Stimulated activated CD4-positive, alpha-beta T cell treated with anti-CD3 and anti-CD28 coated beads, TNF-alpha, amount 100 ng/mL, for 24 hours (primary cell): ENCODE data around the gene NHSL1.

ENCODE experiments used
- DNase-seq, 3 experiments: peaks; one replicate each; pipeline ENCODE4 v3.0.0-alpha.2; 2020; ENCODE audit warnings: low read depth in 3 of 3

The NHSL1 gene

GRCh38 chr6:138522611-138523010, 23.3 kb upstream of the NHSL1 start:
- DNase-seq, result no peak

GRCh38 chr6:138521790-138522189, 22.5 kb upstream of the NHSL1 start:
- no peak for DNase-seq

DNA sequence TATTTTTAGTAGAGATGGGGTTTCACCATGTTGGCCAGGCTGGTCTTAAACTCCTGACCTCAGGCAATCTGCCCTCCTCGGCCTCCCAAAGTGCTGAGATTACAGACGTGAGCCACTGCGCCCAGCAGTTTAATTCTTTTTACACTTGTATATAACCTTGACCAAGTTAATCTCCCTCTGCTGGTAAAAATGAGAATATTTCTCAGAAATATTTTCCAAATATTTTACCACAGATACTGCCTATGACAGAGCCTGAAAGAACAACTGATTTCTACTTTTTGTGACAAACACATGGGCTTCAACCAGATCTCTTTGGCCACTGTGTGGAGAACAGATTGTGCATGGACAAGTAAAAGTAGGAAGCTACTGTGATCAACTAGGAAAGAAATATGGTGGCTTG, 21.2 kb upstream of the NHSL1 start:
- no peak for DNase-seq

GRCh38 chr6:138518054-138518453, 18.8 kb upstream of the NHSL1 start:
- DNase-seq, result no peak

DNA sequence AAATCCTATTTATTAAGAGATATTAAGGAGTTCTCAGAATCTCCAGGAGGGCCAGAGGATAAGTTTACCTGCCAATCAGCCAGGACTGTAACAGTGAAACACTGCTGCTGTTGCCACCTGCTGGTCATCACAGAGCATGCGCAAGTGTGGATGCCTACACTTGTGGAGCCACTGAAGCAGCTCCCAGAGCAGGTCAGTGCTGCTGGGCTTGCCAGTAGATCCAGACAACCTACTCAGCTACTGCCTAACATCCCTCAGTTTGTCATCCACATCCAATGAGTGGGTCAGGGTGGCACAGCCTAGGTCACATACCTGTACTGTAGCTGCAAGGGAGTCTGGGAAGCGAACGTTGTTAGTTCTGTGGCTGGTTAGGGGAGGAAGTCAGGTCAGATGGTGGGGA, 18.3 kb upstream of the NHSL1 start:
- DNase-seq, result peak; percentile 13 to 45 (median 32)

- no peak for DNase-seq
Measured at GRCh38 chr6:138515657-138516248, 16.5 kb upstream of the NHSL1 start.

DNA sequence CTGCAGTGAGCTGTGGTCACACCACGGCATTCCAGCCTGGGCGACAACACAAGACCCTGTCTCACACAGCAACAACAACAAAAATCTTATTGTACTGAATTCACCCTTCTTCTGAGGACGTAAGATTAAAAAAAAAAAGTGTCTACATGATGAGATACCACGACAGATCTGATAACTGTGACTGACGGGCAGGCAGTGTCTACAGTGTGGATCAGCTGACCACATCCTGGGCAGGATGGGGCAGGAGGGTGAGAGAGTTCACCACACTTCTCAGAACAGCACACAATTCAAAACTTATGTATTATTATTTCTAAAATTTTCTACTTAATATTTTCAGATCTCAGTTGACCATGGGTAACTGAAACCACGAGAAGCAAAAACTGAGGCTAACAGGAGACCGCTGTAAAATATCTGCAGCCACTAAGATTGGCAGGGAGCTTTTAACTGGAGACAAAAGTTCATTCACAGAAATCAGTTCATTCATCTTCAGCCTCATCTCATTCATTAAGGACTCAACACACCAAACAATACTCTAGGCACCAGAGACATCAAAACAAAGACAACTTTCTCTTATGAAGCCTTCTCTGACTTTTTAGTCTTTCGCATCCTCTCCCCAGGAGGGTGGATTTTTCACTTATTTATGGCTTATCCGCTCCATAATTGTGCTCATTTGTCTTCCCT, 15.7 kb upstream of the NHSL1 start:
- no peak for DNase-seq

DNA sequence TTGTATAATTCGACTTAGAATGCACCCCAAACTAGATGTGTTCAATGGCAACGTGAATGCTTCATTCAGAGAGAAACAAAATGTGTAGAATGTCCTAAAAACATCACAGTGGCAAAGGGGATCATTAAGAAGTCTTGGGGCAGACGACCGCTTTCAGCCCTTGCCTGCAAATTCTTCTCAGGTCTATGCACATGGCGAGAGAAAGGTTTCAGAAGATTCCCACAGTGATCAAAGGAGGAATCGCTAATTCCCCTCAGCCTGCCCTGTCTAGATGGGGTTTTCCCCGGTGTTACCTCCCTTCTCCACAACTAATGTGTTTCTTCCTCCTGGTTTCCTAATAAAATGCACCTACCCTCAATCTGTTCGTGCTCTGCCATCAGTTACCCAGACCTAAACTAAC, 13.3 kb upstream of the NHSL1 start:
- no peak for DNase-seq

DNA sequence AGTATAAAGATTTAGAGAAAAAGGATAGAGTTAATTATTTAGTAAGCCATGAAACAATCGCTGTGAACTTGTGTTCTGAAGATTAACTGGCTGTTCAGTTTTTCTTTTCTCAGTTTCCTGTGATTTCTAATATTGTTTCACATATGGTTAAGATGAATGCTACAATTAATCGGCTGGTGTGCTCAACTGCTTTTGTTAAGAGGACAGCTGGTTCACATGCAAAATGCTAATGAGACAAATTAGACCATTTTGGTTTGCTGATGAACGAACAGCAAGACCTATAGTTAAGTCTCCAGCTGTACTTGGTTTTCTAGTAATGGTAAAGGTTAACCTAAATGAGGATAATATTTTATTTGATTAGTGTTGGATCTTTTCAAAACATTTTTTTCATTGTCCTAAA, 10.8 kb upstream of the NHSL1 start:
- DNase-seq, result no peak

- peak in 2 of 3 experiments; percentile 9 to 18 for DNase-seq
Measured at GRCh38 chr6:138509371-138509770, 10.1 kb upstream of the NHSL1 start.

DNA sequence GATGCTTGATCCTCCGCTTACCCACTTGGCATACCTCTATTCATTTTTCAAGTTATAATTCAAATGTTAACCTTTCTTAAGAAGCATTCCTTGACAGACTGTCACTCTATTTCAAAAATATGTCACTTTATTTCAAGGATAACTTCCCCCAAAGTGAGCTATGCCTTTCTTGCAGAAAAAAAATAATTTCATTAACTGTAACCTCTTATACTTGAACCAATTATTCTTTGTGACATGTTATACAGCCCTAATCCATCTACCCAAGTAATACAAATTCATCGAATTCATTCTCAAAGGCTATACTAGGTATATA, 9.3 kb upstream of the NHSL1 start:
- DNase-seq, result no peak

DNA sequence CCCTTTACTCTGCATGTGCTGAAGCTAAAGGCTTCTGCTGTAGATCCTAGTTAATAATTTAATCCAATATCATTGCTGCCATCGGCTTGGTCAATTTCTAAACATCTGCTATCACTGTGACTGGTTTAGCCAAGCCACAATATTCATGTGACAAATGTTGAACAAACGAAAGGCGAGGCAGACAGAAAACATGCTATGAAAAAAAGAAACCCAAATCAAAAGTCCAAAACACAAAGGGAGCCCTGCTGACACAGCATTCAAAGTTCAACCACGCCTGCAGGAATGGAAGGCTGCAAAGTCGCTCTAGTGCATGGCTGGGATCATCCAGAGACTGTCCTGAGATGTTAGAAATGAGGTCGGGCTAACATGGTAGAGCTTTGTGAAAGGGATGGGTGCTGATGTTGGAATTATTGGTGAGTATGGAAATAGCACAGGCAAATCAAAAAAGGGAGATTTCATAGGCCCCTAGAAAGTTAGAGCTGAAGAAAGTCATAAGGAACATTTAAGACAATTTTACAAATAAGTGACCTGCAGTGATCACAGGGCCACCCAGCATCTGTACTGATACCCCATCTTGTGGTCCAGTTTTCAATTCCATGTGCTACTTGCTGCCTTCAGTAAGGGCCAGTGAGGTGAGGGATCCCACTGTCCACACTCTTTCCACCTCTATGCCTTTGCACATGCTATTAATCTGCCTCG, 8.8 kb upstream of the NHSL1 start:
- DNase-seq, result no peak

GRCh38 chr6:138504764-138505689, 5.7 kb upstream of the NHSL1 start:
- no peak for DNase-seq

- DNase-seq, result no peak
Measured at GRCh38 chr6:138503881-138504680, 4.8 kb upstream of the NHSL1 start.

- DNase-seq, result no peak
Measured at GRCh38 chr6:138502546-138502945, 3.3 kb upstream of the NHSL1 start.

GRCh38 chr6:138500867-138501446, 1.7 kb upstream of the NHSL1 start:
- no peak for DNase-seq

GRCh38 chr6:138500045-138500665, 861 bp upstream of the NHSL1 start:
- no peak for DNase-seq

GRCh38 chr6:138498629-138499302, 528 bp downstream of the NHSL1 start:
- DNase-seq, result no peak

- DNase-seq, result no peak
Measured at GRCh38 chr6:138497286-138497685, 2.0 kb downstream of the NHSL1 start.

GRCh38 chr6:138494312-138494711, 5.0 kb downstream of the NHSL1 start:
- DNase-seq, result no peak
